GM18511 (cell line): Measurements from ENCODE around the gene ASTN2.

Source experiments
- ATAC-seq: cut with Tn5 transposase; IDR thresholded peaks from one replicate; pipeline ENCODE4 v1.9.1; 2021; ENCODE audit warnings: mild to moderate bottlenecking, moderate library complexity; ENCODE audit not compliant: unreplicated experiment

The ASTN2 gene

GRCh38 chr9:117180896-117181445 lies 233.9 kb downstream of the ASTN2 start:
- ATAC-seq = no peak

GRCh38 chr9:117178596-117179375 lies 236.1 kb downstream of the ASTN2 start:
- ATAC-seq = no peak

GRCh38 chr9:117170567-117170966 lies 244.3 kb downstream of the ASTN2 start:
- no peak for ATAC-seq

GRCh38 chr9:117169089-117169621 lies 245.7 kb downstream of the ASTN2 start:
- ATAC-seq = no peak

- ATAC-seq = no peak
Observed at GRCh38 chr9:117164512-117164911, 250.3 kb downstream of the ASTN2 start.

GRCh38 chr9:117160254-117160653 lies 254.6 kb downstream of the ASTN2 start:
- no peak for ATAC-seq

GRCh38 chr9:117156771-117157535 lies 257.9 kb downstream of the ASTN2 start:
- no peak for ATAC-seq

- ATAC-seq = no peak
Observed at GRCh38 chr9:117156144-117156688, 258.6 kb downstream of the ASTN2 start.

- ATAC-seq = no peak
Observed at GRCh38 chr9:117153021-117153420, 261.8 kb downstream of the ASTN2 start.

- no peak for ATAC-seq
Observed at GRCh38 chr9:117151716-117152115, 263.1 kb downstream of the ASTN2 start.

- ATAC-seq = no peak
Observed at GRCh38 chr9:117149996-117150395, 264.9 kb downstream of the ASTN2 start.

- ATAC-seq = no peak
Observed at GRCh38 chr9:117145811-117146490, 268.9 kb downstream of the ASTN2 start.

GRCh38 chr9:117145081-117145480 lies 269.8 kb downstream of the ASTN2 start:
- no peak for ATAC-seq

GRCh38 chr9:117138231-117138630 lies 276.6 kb downstream of the ASTN2 start:
- ATAC-seq = no peak

GRCh38 chr9:117136461-117136860 lies 278.4 kb downstream of the ASTN2 start:
- ATAC-seq = no peak

GRCh38 chr9:117135501-117136098 lies 279.3 kb downstream of the ASTN2 start:
- ATAC-seq = no peak

- ATAC-seq = no peak
Observed at GRCh38 chr9:117134826-117135500, 279.9 kb downstream of the ASTN2 start.

GRCh38 chr9:117126871-117127270 lies 288.0 kb downstream of the ASTN2 start:
- ATAC-seq = no peak

- no peak for ATAC-seq
Observed at GRCh38 chr9:117125531-117125930, 289.3 kb downstream of the ASTN2 start.

- no peak for ATAC-seq
Observed at GRCh38 chr9:117123729-117124128, 291.1 kb downstream of the ASTN2 start.
